Stomach (tissue), 4 donors: ENCODE results near the gene CER1.

Experiments
- CTCF ChIP-seq, 7 experiments: fragments of 450-650 bp in 4 of 7; fragments of 200-600 bp in 3 of 7; sonication (generic) in 3 of 7; IDR thresholded peaks; one replicate each; pipeline ENCODE4 v1.5.1; 2016 to 2019; ENCODE audit warnings: antibody characterized with exemption in 7 of 7, control low read depth in 2 of 7, mild to moderate bottlenecking in 1 of 7
- EP300 ChIP-seq: sonication (generic); formaldehyde crosslinking; IDR thresholded peaks from one replicate; pipeline ENCODE4 v1.6.1; 2017; ENCODE audit warnings: antibody characterized with exemption
- POLR2A ChIP-seq, 4 donors: fragments of 450-650 bp; IDR thresholded peaks; one replicate each; pipeline ENCODE4 v1.6.1; 2016; ENCODE audit warnings: antibody characterized with exemption in 4 of 4, control low read depth in 2 of 4, mild to moderate bottlenecking in 1 of 4, moderate library complexity in 1 of 4
- POLR2AphosphoS5 ChIP-seq, 3 donors: sonication (generic); formaldehyde crosslinking; IDR thresholded peaks; one replicate each; pipeline ENCODE4 v1.6.1; 2016; ENCODE audit warnings: antibody characterized with exemption in 3 of 3

DNA sequence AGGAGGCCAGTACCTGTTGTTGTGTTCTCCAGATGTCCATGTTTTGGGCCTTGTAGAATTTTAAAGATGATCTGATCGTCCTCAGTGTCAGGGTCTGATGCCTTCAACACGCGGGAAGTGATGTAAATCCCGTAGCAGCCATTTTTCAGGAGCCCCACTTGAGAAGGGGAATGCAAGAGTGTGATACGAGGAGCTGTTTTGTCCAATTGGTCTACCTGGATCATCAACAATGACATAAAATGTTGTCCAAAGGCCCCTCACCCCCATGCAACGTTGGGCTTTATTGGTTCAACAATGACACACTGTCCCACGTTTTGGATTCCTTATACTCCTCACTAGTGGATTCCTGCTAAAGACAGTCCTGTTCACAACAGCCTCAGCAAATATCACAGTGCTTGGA is 48.1 kb upstream of the CER1 start:
- no peak for TF ChIP-seq CTCF (IDR thresholded peaks at IDR 0.05)
- no peak for TF ChIP-seq POLR2AphosphoS5 (IDR thresholded peaks at IDR 0.05)
- no peak for TF ChIP-seq POLR2A (IDR thresholded peaks at IDR 0.05)
- no peak for TF ChIP-seq EP300
